Measurements from ENCODE around the gene NTM. TPM values are rescaled to one million over a fixed set of nuclear protein-coding genes. Genes with fewer than 3 reads are reported as not detected.
"Not testable (repeated sequence)": the region's sequence is repeated elsewhere in the genome, so short reads cannot be mapped to it uniquely, and the experiment has no call there.

The NTM gene
- total RNA-seq, 2 experiments from 2014 or later = not detected

DNA sequence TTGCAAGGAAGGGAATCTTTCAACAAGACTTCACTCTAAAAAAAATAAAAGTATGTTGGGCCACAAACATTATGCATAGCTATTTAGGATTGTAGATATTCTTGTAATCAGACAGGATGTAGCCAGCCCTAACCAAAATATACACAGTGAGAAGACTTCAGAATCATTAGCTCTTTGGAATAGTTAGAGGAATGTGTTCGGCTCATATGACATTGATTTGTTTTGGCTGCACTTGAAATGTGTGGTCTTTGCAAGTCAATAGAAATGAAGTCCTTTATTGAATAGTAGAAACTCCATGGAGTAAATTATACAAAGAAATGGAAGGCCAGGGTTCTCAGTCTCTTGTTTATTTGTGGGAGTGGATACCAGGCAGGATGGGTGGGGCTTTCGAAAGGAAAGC, 692.1 kb downstream of the NTM start:
- ChIA-PET POLR2A (no interaction called here), CTCF (no interaction called here)
- TF ChIP-seq, protein P1, sequence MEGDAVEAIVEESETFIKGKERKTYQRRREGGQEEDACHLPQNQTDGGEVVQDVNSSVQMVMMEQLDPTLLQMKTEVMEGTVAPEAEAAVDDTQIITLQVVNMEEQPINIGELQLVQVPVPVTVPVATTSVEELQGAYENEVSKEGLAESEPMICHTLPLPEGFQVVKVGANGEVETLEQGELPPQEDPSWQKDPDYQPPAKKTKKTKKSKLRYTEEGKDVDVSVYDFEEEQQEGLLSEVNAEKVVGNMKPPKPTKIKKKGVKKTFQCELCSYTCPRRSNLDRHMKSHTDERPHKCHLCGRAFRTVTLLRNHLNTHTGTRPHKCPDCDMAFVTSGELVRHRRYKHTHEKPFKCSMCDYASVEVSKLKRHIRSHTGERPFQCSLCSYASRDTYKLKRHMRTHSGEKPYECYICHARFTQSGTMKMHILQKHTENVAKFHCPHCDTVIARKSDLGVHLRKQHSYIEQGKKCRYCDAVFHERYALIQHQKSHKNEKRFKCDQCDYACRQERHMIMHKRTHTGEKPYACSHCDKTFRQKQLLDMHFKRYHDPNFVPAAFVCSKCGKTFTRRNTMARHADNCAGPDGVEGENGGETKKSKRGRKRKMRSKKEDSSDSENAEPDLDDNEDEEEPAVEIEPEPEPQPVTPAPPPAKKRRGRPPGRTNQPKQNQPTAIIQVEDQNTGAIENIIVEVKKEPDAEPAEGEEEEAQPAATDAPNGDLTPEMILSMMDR (IDR thresholded peaks at IDR 0.05) = no peak
- no peaks in the 10 kb centered on the region for H3K36me3 Mint-ChIP-seq (ENCODE audit: low read depth)
- peaks cover 2% of the 10 kb centered on the region for H3K27me3 Mint-ChIP-seq
- H3K4me1 Mint-ChIP-seq (ENCODE audit: low read depth) = no peaks in the 10 kb centered on the region
- no peak overlapping the region for H3K4me3 Mint-ChIP-seq
- H3K9me3 Mint-ChIP-seq = no peaks in the 10 kb centered on the region
- intact Hi-C loops (cut with micrococcal nuclease) = no loop called here
- DNase-seq = no peak
- H3K27ac Mint-ChIP-seq = no peak overlapping the region
- ATAC-seq = no peak

DNA sequence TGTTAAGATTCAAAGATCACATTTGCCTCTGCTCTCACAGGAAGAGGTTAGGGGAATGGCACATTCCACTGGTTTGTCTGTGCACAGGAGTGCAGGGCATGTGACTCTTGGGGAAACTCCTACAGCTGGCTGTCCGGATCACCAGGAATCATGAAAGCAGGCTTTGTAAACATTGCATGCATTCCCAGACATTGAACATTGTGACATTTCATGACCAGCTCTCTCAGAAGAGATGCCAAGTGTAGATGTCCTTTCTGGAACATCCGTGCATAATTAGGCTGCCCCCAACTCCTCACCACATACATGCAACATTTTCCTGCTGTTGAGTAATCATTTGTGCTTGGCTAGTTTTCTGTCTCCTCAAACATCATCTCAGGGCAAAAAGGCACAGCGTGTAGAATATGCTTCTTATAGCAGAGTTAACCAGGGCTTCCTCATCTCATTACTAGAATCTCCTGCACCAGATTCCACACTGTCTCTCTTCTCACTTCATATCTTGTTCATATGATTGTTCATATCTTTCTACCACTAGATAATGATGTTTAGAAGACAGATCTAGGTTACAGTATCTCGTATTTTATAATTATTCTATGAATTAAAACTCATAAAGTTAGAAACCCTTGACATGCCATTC, 694.7 kb downstream of the NTM start:
- intact Hi-C loops (cut with micrococcal nuclease) = no loop called here
- H3K4me1 Mint-ChIP-seq (ENCODE audit: low read depth) = no peaks in the 10 kb centered on the region
- H3K27me3 Mint-ChIP-seq = peaks cover 2% of the 10 kb centered on the region
- TF ChIP-seq, protein P1 (IDR thresholded peaks at IDR 0.05) = no peak
- peaks cover 2% of the 10 kb centered on the region for H3K9me3 Mint-ChIP-seq
- ChIA-PET POLR2A (no interaction called here), CTCF (no interaction called here)
- H3K36me3 Mint-ChIP-seq (ENCODE audit: low read depth) = no peaks in the 10 kb centered on the region
- H3K27ac Mint-ChIP-seq = no peak overlapping the region
- no peak overlapping the region for H3K4me3 Mint-ChIP-seq
- DNase-seq = no peak
- no peak for ATAC-seq

DNA sequence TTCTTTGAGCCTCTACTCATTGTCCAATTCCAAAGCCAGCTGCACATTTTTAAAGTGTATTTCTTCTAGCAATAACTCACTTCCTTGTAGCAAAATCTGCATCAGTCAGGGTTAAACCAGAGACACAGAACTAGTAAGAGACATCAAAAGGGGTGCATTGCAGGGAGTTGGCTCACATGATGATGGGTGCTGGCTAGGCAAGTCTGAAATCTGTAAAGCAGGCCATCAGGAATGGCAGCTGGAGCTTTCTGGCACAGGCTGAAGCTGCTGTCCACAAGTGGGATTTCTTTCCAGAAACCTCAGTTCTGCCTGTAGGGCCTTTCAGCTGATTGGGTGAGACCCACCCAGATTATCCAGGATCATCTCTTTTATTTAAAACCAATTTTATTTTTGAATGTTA, 698.1 kb downstream of the NTM start:
- H3K9me3 Mint-ChIP-seq = peaks cover 2% of the 10 kb centered on the region
- H3K4me3 Mint-ChIP-seq = no peak overlapping the region
- CTCF ChIA-PET = interaction anchor here (1.2 kb wide), 1 partner anchor 873 kb away, joined by 3 read pairs; no protein-coding TSS in a partner anchor
- intact Hi-C loops (cut with micrococcal nuclease) = no loop called here
- H3K27me3 Mint-ChIP-seq = peaks cover 2% of the 10 kb centered on the region
- TF ChIP-seq, protein P1 (IDR thresholded peaks at IDR 0.05) = no peak
- no peaks in the 10 kb centered on the region for H3K4me1 Mint-ChIP-seq (ENCODE audit: low read depth)
- ATAC-seq (no peak), DNase-seq (no peak)
- POLR2A ChIA-PET = no interaction called here
- no peaks in the 10 kb centered on the region for H3K36me3 Mint-ChIP-seq (ENCODE audit: low read depth)
- no peak overlapping the region for H3K27ac Mint-ChIP-seq

DNA sequence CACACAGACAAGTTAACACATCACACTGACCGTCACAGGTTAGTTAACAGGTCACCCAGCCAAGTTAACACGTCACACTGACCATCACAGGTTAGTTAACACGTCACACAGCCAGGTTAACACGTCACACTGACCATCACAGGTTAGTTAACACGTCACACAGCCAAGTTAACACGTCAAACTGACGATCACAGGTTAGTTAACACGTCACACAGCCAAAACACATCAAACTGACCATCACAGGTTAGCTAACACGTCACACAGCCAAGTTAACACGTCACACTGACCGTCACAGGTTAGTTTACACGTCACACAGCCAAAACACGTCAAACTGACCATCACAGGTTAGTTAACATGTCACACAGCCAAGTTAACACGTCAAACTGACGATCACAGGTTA, 699.2 kb downstream of the NTM start:
- H3K4me3 Mint-ChIP-seq; H3K27ac Mint-ChIP-seq; ATAC-seq; DNase-seq; POLR2A ChIA-PET; H3K4me1 Mint-ChIP-seq (ENCODE audit: low read depth); H3K36me3 Mint-ChIP-seq (ENCODE audit: low read depth); intact Hi-C loops (cut with micrococcal nuclease); H3K27me3 Mint-ChIP-seq; CTCF ChIA-PET; H3K9me3 Mint-ChIP-seq: not testable (repeated sequence)

DNA sequence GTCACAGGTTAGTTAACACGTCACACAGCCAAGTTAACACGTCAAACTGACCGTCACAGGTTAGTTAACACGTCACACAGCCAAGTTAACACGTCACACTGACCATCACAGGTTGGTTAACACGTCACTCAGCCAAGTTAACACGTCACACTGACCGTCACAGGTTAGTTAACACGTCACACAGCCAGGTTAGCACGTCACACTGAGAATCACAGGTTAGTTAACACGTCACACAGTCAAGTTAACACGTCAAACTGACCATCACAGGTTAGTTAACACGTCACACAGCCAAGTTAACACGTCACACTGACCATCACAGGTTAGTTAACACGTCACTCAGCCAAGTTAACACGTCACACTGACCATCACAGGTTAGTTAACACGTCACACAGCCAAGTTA, 700.5 kb downstream of the NTM start:
- intact Hi-C loops (cut with micrococcal nuclease); H3K27me3 Mint-ChIP-seq; DNase-seq; H3K9me3 Mint-ChIP-seq; H3K4me1 Mint-ChIP-seq (ENCODE audit: low read depth); H3K27ac Mint-ChIP-seq; H3K4me3 Mint-ChIP-seq; H3K36me3 Mint-ChIP-seq (ENCODE audit: low read depth); ATAC-seq: not testable (repeated sequence)
- POLR2A ChIA-PET = interaction anchor here (0.6 to 0.7 kb wide), 2 partner anchors 11 to 105 kb away, joined by 3 read pairs; no protein-coding TSS in a partner anchor
- CTCF ChIA-PET = interaction anchor here (0.6 kb wide), 1 partner anchor 1363 kb away, joined by 3 read pairs; no protein-coding TSS in a partner anchor

DNA sequence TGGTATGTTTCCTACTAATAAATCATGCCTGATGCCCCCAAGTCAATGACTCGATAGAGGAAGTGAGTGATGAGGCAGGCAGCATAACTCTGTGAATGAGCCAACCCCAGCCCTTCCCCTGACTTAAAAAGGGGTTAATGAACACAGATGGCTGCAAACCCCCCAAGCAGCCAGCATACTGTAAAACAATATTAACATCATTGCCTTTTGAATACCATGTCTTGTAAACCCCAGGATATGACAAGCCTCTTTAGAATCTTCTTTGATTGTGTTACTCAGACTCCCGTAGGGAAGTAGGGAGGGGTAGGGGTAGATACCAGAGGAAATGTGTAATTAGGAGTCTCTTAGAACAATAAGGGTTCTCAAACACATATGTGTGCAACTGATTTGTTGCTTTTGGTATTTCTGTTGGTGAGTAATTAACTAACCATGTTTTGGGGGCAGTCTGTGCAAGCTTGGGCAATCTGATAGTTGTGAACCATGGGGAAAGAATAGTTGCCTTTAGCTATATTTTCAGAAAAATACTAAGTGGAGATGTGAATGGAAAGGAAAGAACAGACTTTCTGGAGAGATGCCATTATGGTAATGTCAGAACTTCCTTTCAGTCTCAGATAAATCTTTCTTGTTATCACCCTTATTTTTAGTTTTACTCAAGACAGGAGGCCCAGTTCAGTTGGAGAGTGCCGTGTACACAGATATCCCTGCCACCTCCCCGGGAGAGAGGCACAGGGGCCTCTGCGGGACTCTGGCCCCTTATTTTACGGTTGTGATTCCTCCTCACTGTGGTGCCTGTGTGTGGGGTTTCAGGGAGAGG, 701.8 kb downstream of the NTM start:
- H3K27me3 Mint-ChIP-seq = peaks cover under 1% of the 10 kb centered on the region
- H3K4me3 Mint-ChIP-seq = no peak overlapping the region
- H3K9me3 Mint-ChIP-seq = peaks cover 2% of the 10 kb centered on the region
- no peak overlapping the region for H3K27ac Mint-ChIP-seq
- ATAC-seq (no peak), DNase-seq (no peak)
- H3K36me3 Mint-ChIP-seq (ENCODE audit: low read depth) = no peaks in the 10 kb centered on the region
- ChIA-PET POLR2A (no interaction called here), CTCF (no interaction called here)
- H3K4me1 Mint-ChIP-seq (ENCODE audit: low read depth) = no peaks in the 10 kb centered on the region
- intact Hi-C loops (cut with micrococcal nuclease) = no loop called here
- TF ChIP-seq, protein P1 (IDR thresholded peaks at IDR 0.05) = no peak
